Astrocyte (in vitro differentiated cells and primary cell): ENCODE data around the gene TULP3. TPM values are rescaled to one million over a fixed set of nuclear protein-coding genes. Genes with fewer than 3 reads are reported as not detected.

Source experiments
- DNase-seq: peaks from one replicate; pipeline ENCODE4 v3.0.0-alpha.2; 2010; ENCODE audit warnings: low read depth
- FAIRE-seq: peaks from 2 replicates; lab custom pipeline; 2011; peaks lifted over from hg19 to GRCh38; lab: Jason Lieb, UNC
- H2AFZ ChIP-seq: 2 replicates; pipeline ENCODE4 v1.6.0; 2012; ENCODE audit warnings: low read depth, low read length, inconsistent platforms
- H3K27ac ChIP-seq: 2 replicates; pipeline ENCODE4 v1.5.1; 2011; ENCODE audit warnings: low read depth, low read length, inconsistent platforms
- H3K27me3 ChIP-seq: 2 replicates; pipeline ENCODE4 v1.6.0; 2011; ENCODE audit warnings: low read length, inconsistent platforms; ENCODE audit not compliant: insufficient read depth
- H3K36me3 ChIP-seq: 2 replicates; pipeline ENCODE4 v1.5.1; 2011; ENCODE audit warnings: low read length, inconsistent platforms; ENCODE audit not compliant: insufficient read depth
- H3K4me1 ChIP-seq: 2 replicates; pipeline ENCODE4 v1.5.1; 2011; ENCODE audit warnings: low read length, inconsistent platforms; ENCODE audit not compliant: insufficient read depth
- H3K4me2 ChIP-seq: 2 replicates; pipeline ENCODE4 v1.6.0; 2012; ENCODE audit warnings: low read length, inconsistent platforms
- H3K4me3 ChIP-seq: 2 replicates; pipeline ENCODE4 v1.5.1; 2011; ENCODE audit warnings: low read depth, mild to moderate bottlenecking, low read length, inconsistent platforms; ENCODE audit not compliant: insufficient read depth
- H3K79me2 ChIP-seq: 2 replicates; pipeline ENCODE4 v1.6.0; 2012; ENCODE audit warnings: mild to moderate bottlenecking, low read length, inconsistent platforms; ENCODE audit not compliant: insufficient read depth
- H3K9ac ChIP-seq: 2 replicates; pipeline ENCODE4 v1.6.0; 2012; ENCODE audit warnings: mild to moderate bottlenecking, low read length, inconsistent platforms
- H3K9me3 ChIP-seq: 2 replicates; pipeline ENCODE4 v1.5.1; 2012; ENCODE audit warnings: low read depth, mild to moderate bottlenecking, low read length, inconsistent platforms; ENCODE audit not compliant: insufficient read depth
- H4K20me1 ChIP-seq: 2 replicates; pipeline ENCODE4 v1.6.0; 2012; ENCODE audit warnings: low read length, inconsistent platforms; ENCODE audit not compliant: insufficient read depth
- H3K27ac Mint-ChIP-seq: one replicate; pipeline ENCODE4 v1.8.0; 2021; ENCODE audit warnings: mild to moderate bottlenecking, mixed read lengths; ENCODE audit not compliant: unreplicated experiment
- H3K27me3 Mint-ChIP-seq: one replicate; pipeline ENCODE4 v1.8.0; 2021; ENCODE audit warnings: low read depth, mixed read lengths; ENCODE audit not compliant: unreplicated experiment
- H3K36me3 Mint-ChIP-seq: one replicate; pipeline ENCODE4 v1.8.0; 2021; ENCODE audit warnings: low read depth, mixed read lengths; ENCODE audit not compliant: unreplicated experiment
- H3K4me1 Mint-ChIP-seq: one replicate; pipeline ENCODE4 v1.8.0; 2021; ENCODE audit warnings: low read depth, mixed read lengths; ENCODE audit not compliant: unreplicated experiment
- H3K4me3 Mint-ChIP-seq: one replicate; pipeline ENCODE4 v1.8.0; 2021; ENCODE audit warnings: mild to moderate bottlenecking, moderate library complexity, mixed read lengths; ENCODE audit not compliant: unreplicated experiment
- H3K9me3 Mint-ChIP-seq: one replicate; pipeline ENCODE4 v1.8.0; 2021; ENCODE audit warnings: mild to moderate bottlenecking, mixed read lengths; ENCODE audit not compliant: unreplicated experiment
- CTCF ChIP-seq: IDR thresholded peaks from 2 replicates; pipeline ENCODE4 v1.5.1; 2011; ENCODE audit warnings: low read depth, mild to moderate bottlenecking, inconsistent platforms, low read length, moderate library complexity; ENCODE audit not compliant: insufficient read depth
- EZH2 ChIP-seq: IDR thresholded peaks from 2 replicates; pipeline ENCODE4 v1.6.1; 2012; ENCODE audit warnings: mild to moderate bottlenecking, low read length, inconsistent platforms; ENCODE audit not compliant: insufficient read depth
- total RNA-seq: library from RNA; stranded (reverse); gene quantifications from 2 replicates; pipeline ENCODE4 v1.2.1, GENCODE V29; 2021

Gene TULP3
- total RNA-seq, 1 donor from 2014 or later, result 23.6 TPM

DNA sequence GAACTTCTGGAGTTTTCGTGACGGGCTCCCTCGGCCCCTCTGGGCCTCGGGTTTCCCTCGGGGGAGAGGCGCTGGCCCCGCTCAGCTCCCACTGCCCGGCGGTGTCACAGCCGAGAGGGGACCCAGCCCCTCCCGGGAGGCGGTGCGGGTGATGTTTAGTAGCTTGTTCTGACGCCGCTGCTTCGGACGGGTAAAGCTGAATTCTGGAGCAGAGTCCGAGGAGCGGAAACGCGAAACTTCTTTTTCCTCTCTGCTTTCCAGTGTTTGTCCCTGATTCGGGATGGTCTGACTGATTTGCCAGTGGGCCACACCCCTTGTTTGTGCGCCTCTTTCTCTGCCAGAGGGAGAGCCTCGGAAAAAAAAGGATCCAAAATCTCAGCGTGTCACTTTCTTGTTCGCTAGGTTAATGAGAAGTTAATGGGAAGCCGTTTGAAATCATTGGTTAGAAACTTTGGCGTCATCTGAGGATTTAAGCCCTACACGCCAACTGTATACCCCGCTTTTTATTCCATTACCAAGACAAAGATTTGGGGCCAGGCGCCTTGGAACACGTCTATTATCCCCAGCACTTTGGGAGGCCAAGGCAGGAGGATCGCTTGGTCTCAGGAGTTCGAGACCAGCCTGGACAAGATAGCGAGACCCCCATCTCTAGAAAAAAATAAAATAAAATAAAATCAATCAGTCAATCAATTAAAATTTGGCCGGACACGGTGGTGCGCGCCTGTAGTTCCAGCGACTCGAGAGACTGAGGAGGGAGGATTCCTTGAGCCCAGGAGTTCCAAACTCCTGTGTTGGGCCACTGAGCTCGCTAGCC lies 756 bp downstream of the TULP3 start:
- FAIRE-seq, result peak; percentile 55
- Mint-ChIP-seq H3K4me3 (peak overlapping the region; percentile 97), H3K9me3 (no peaks in the 10 kb centered on the region), H3K4me1 (peaks cover 21% of the 10 kb centered on the region), H3K27ac (peak overlapping the region; percentile 96), H3K27me3 (no peaks in the 10 kb centered on the region), H3K36me3 (peaks cover 4% of the 10 kb centered on the region)
- peak; percentile 55 for DNase-seq
- TF ChIP-seq CTCF (no peak), EZH2 (no peak)
- no peaks in the 10 kb centered on the region for H3K27me3 ChIP-seq
- H3K4me3 ChIP-seq, result peak overlapping the region; percentile 86
- peaks cover 5% of the 10 kb centered on the region for H3K36me3 ChIP-seq
- no peaks in the 10 kb centered on the region for H3K9me3 ChIP-seq
- H2AFZ ChIP-seq, result peak overlapping the region; percentile 77
- H3K9ac ChIP-seq, result peak overlapping the region; percentile 95
- H3K4me2 ChIP-seq, result peak overlapping the region; percentile 90
- peaks cover 55% of the 10 kb centered on the region for H3K79me2 ChIP-seq
- peaks cover 29% of the 10 kb centered on the region for H4K20me1 ChIP-seq
- peaks cover 10% of the 10 kb centered on the region for H3K4me1 ChIP-seq
- peak overlapping the region; percentile 91 for H3K27ac ChIP-seq

DNA sequence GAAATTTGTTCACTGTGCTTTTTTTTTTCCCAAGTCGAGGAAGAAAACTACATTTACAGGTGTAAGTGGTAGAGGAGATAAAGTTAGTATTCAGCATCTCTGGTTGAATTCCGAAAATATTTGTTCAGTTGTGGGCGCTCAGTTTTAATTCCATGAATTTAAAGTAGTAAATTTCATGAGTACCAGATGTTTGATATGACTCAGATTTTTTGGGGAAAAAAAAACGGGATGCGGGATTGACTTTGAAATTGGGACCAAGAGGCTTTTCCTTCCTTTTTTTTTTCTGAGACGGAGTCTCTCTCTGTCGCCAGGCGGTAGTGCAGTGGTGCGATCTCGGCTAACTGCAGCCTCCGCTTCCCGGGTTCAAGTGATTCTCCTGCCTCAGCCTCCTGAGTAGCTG lies 1.6 kb downstream of the TULP3 start:
- peak overlapping the region; percentile 67 for H3K27ac ChIP-seq
- peak overlapping the region; percentile 90 for H3K4me2 ChIP-seq
- H2AFZ ChIP-seq, result no peak overlapping the region
- Mint-ChIP-seq H3K27ac (no peak overlapping the region), H3K4me1 (peaks cover 21% of the 10 kb centered on the region), H3K9me3 (no peaks in the 10 kb centered on the region), H3K4me3 (peak overlapping the region; percentile 97), H3K27me3 (no peaks in the 10 kb centered on the region), H3K36me3 (peaks cover 4% of the 10 kb centered on the region)
- peaks cover 10% of the 10 kb centered on the region for H3K4me1 ChIP-seq
- no peaks in the 10 kb centered on the region for H3K9me3 ChIP-seq
- DNase-seq (no peak), FAIRE-seq (no peak)
- H4K20me1 ChIP-seq, result peaks cover 36% of the 10 kb centered on the region
- H3K79me2 ChIP-seq, result peaks cover 63% of the 10 kb centered on the region
- H3K4me3 ChIP-seq, result peak overlapping the region; percentile 86
- no peak overlapping the region for H3K9ac ChIP-seq
- H3K36me3 ChIP-seq, result peaks cover 5% of the 10 kb centered on the region
- TF ChIP-seq CTCF (no peak), EZH2 (no peak)
- no peaks in the 10 kb centered on the region for H3K27me3 ChIP-seq

GRCh38 chr12:2893007-2893406 lies 2.3 kb downstream of the TULP3 start:
- Histone ChIP-seq H3K79me2 (peaks cover 67% of the 10 kb centered on the region), H3K36me3 (peaks cover 5% of the 10 kb centered on the region), H3K4me3 (no peak overlapping the region), H3K4me2 (peak overlapping the region; percentile 90), H3K27me3 (no peaks in the 10 kb centered on the region), H3K4me1 (peaks cover 10% of the 10 kb centered on the region), H4K20me1 (peaks cover 39% of the 10 kb centered on the region), H3K9ac (peak overlapping the region; percentile 31), H3K27ac (peak overlapping the region; percentile 67), H2AFZ (no peak overlapping the region), H3K9me3 (no peaks in the 10 kb centered on the region)
- TF ChIP-seq CTCF (no peak), EZH2 (no peak)
- Mint-ChIP-seq H3K27me3 (no peaks in the 10 kb centered on the region), H3K27ac (peak overlapping the region; percentile 87), H3K9me3 (no peaks in the 10 kb centered on the region), H3K36me3 (peaks cover 4% of the 10 kb centered on the region), H3K4me3 (peak overlapping the region; percentile 73), H3K4me1 (peaks cover 21% of the 10 kb centered on the region)
- FAIRE-seq (no peak), DNase-seq (peak; percentile 88)
